Measurements from ENCODE around the gene C19orf85.

DNA sequence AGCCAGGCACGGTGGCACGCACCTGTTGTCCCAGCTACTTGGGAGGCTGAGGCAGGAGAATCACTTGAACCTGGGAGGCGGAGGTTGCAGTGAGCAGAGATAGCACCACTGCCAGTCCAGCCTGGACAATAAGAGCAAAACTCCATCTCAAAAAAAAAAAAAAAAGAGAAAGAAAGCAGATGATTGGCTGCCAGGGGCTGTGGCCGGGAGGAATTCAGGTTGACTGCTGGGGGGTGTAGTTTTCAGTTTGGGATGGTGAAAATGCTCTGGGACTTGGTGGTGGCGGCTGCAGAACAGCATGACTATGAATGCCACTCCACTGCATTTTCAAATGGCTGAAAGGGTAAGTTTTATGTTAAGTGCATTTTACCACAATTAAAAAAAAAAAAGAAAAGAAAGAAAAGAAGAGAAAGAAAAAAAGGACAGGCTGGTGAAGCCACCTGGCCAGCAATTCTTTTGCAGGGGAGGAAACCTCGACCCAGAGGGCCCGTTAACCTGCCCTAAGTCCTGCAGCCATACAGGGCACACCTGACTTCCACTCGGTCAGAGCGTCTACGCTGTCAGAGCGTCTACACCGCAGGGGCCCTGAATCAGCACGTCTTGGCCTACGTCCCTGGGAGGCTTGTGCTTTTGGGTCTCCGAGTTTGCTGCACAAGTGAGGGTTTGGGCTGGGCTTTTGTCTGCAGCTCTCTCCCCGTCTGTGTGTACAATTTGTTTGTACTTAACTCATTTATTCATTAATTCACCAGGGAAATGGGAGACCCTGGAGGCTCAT lies 6.7 kb downstream of the C19orf85 start:
- TF ChIP-seq, protein P1, sequence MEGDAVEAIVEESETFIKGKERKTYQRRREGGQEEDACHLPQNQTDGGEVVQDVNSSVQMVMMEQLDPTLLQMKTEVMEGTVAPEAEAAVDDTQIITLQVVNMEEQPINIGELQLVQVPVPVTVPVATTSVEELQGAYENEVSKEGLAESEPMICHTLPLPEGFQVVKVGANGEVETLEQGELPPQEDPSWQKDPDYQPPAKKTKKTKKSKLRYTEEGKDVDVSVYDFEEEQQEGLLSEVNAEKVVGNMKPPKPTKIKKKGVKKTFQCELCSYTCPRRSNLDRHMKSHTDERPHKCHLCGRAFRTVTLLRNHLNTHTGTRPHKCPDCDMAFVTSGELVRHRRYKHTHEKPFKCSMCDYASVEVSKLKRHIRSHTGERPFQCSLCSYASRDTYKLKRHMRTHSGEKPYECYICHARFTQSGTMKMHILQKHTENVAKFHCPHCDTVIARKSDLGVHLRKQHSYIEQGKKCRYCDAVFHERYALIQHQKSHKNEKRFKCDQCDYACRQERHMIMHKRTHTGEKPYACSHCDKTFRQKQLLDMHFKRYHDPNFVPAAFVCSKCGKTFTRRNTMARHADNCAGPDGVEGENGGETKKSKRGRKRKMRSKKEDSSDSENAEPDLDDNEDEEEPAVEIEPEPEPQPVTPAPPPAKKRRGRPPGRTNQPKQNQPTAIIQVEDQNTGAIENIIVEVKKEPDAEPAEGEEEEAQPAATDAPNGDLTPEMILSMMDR (conservative IDR thresholded peaks at IDR 0.05 in 1 of 2, IDR thresholded peaks at IDR 0.05 in 1 of 2; ENCODE audit: low read depth in 1 of 2, low read length in 2 of 2) = no peak
- TF ChIP-seq EZH2 (IDR thresholded peaks at IDR 0.05; ENCODE audit: low read length, missing control alignments) = no peak

Data from fibroblast of lung (primary cell).